Jurkat, Clone E6-1 (cell line): Measurements from ENCODE around the gene C4orf50.
"Not testable (repeated sequence)": the region's sequence is repeated elsewhere in the genome, so short reads cannot be mapped to it uniquely, and the experiment has no call there.

Experiments
- DNase-seq: peaks from one replicate; pipeline ENCODE4 v3.0.0-alpha.2; 2011; ENCODE audit warnings: low read depth, low spot score
- H3K4me3 ChIP-seq: 2 replicates; pipeline ENCODE4 v1.5.1; 2011; ENCODE audit warnings: mild to moderate bottlenecking, low read length, control low read depth, moderate library complexity

C4orf50 gene

GRCh38 chr4:5999356-5999755 is 18.9 kb downstream of the C4orf50 start:
- DNase-seq: no peak
- H3K4me3 ChIP-seq: no peak overlapping the region

GRCh38 chr4:5998333-5998936 is 19.8 kb downstream of the C4orf50 start:
- no peak overlapping the region for H3K4me3 ChIP-seq
- DNase-seq: peak; percentile 42

GRCh38 chr4:5996641-5997040 is 21.6 kb downstream of the C4orf50 start:
- DNase-seq: no peak
- no peak overlapping the region for H3K4me3 ChIP-seq

GRCh38 chr4:5995901-5996623 is 22.2 kb downstream of the C4orf50 start:
- DNase-seq: no peak
- no peak overlapping the region for H3K4me3 ChIP-seq

GRCh38 chr4:5993876-5994811 is 24.1 kb downstream of the C4orf50 start:
- no peak for DNase-seq
- H3K4me3 ChIP-seq: no peak overlapping the region

GRCh38 chr4:5993346-5993745 is 24.9 kb downstream of the C4orf50 start:
- not testable (repeated sequence) for DNase-seq, H3K4me3 ChIP-seq

GRCh38 chr4:5992828-5993321 is 25.4 kb downstream of the C4orf50 start:
- DNase-seq: no peak
- H3K4me3 ChIP-seq: no peak overlapping the region

- DNase-seq: no peak
Observed at GRCh38 chr4:5992171-5992827, 25.9 kb downstream of the C4orf50 start.

GRCh38 chr4:5991405-5991804 is 26.8 kb downstream of the C4orf50 start:
- no peak overlapping the region for H3K4me3 ChIP-seq
- no peak for DNase-seq

More at GRCh38 chr4:5992171-5992827, 25.9 kb downstream of the C4orf50 start:
- no peak overlapping the region for H3K4me3 ChIP-seq

GRCh38 chr4:5990446-5991160 is 27.6 kb downstream of the C4orf50 start:
- no peak overlapping the region for H3K4me3 ChIP-seq

GRCh38 chr4:5989236-5990225 is 28.7 kb downstream of the C4orf50 start:
- no peak overlapping the region for H3K4me3 ChIP-seq
- DNase-seq: no peak

More at GRCh38 chr4:5990446-5991160, 27.6 kb downstream of the C4orf50 start:
- DNase-seq: no peak

- no peak overlapping the region for H3K4me3 ChIP-seq
- DNase-seq: no peak
Observed at GRCh38 chr4:5988086-5988845, 30.0 kb downstream of the C4orf50 start.

GRCh38 chr4:5984843-5985242 is 33.4 kb downstream of the C4orf50 start:
- no peak for DNase-seq
- no peak overlapping the region for H3K4me3 ChIP-seq

GRCh38 chr4:5982156-5982973 is 35.9 kb downstream of the C4orf50 start:
- H3K4me3 ChIP-seq: no peak overlapping the region
- DNase-seq: no peak

- no peak for DNase-seq
- no peak overlapping the region for H3K4me3 ChIP-seq
Observed at GRCh38 chr4:5980436-5981155, 37.6 kb downstream of the C4orf50 start.
